Measurements from ENCODE around the gene PDE3B.
"Not testable (repeated sequence)": the region's sequence is repeated elsewhere in the genome, so short reads cannot be mapped to it uniquely, and the experiment has no call there.

PDE3B gene

GRCh38 chr11:14626650-14627049, 17.0 kb upstream of the PDE3B start:
- Histone ChIP-seq H3K36me3 (ENCODE audit: insufficient read depth, insufficient read length, low read length) (no peaks in the 10 kb centered on the region), H3K9me3 (ENCODE audit: insufficient read depth, low read length) (no peaks in the 10 kb centered on the region), H3K4me3 (ENCODE audit: insufficient read length, low read depth) (no peak overlapping the region), H3K27me3 (ENCODE audit: insufficient read depth, insufficient read length) (no peaks in the 10 kb centered on the region), H3K4me1 (ENCODE audit: insufficient read depth, insufficient read length) (no peaks in the 10 kb centered on the region), H3K9ac (ENCODE audit: insufficient read length, low read depth) (no peak overlapping the region)
- TF ChIP-seq YY1 (IDR thresholded peaks at IDR 0.05; ENCODE audit: insufficient read depth, insufficient read length) (no peak), SUZ12 (IDR thresholded peaks at IDR 0.05; ENCODE audit: extremely low read depth, insufficient read depth, insufficient read length) (no peak), ZNF274 (IDR thresholded peaks at IDR 0.05; ENCODE audit: low read depth, low read length) (no peak)
- DNase-seq (ENCODE audit: low read depth, low spot score) = no peak

- H3K4me1 ChIP-seq (ENCODE audit: insufficient read depth, insufficient read length); DNase-seq (ENCODE audit: low read depth, low spot score): not testable (repeated sequence)
Measured at GRCh38 chr11:14633506-14634224, 9.9 kb upstream of the PDE3B start.

GRCh38 chr11:14634813-14635212, 8.8 kb upstream of the PDE3B start:
- no peak overlapping the region for H3K4me3 ChIP-seq (ENCODE audit: insufficient read length, low read depth)
- no peaks in the 10 kb centered on the region for H3K27me3 ChIP-seq (ENCODE audit: insufficient read depth, insufficient read length)
- no peaks in the 10 kb centered on the region for H3K36me3 ChIP-seq (ENCODE audit: insufficient read depth, insufficient read length, low read length)
- no peak for DNase-seq (ENCODE audit: low read depth, low spot score)
- peaks cover 11% of the 10 kb centered on the region; the same call in 1 of the 2 replicates for H3K9me3 ChIP-seq (ENCODE audit: insufficient read depth, low read length)
- H3K4me1 ChIP-seq (ENCODE audit: insufficient read depth, insufficient read length) = no peaks in the 10 kb centered on the region
- no peak overlapping the region for H3K9ac ChIP-seq (ENCODE audit: insufficient read length, low read depth)
- TF ChIP-seq YY1 (IDR thresholded peaks at IDR 0.05; ENCODE audit: insufficient read depth, insufficient read length) (no peak), SUZ12 (IDR thresholded peaks at IDR 0.05; ENCODE audit: extremely low read depth, insufficient read depth, insufficient read length) (no peak), ZNF274 (IDR thresholded peaks at IDR 0.05; ENCODE audit: low read depth, low read length) (no peak)

More at GRCh38 chr11:14633506-14634224, 9.9 kb upstream of the PDE3B start:
- H3K4me3 ChIP-seq (ENCODE audit: insufficient read length, low read depth); H3K27me3 ChIP-seq (ENCODE audit: insufficient read depth, insufficient read length); H3K36me3 ChIP-seq (ENCODE audit: insufficient read depth, insufficient read length, low read length); H3K9ac ChIP-seq (ENCODE audit: insufficient read length, low read depth): not testable (repeated sequence)
- peaks cover 11% of the 10 kb centered on the region; the same call in 1 of the 2 replicates for H3K9me3 ChIP-seq (ENCODE audit: insufficient read depth, low read length)

GRCh38 chr11:14635546-14635945, 8.1 kb upstream of the PDE3B start:
- no peaks in the 10 kb centered on the region for H3K4me1 ChIP-seq (ENCODE audit: insufficient read depth, insufficient read length)
- H3K9ac ChIP-seq (ENCODE audit: insufficient read length, low read depth) = no peak overlapping the region
- no peaks in the 10 kb centered on the region for H3K36me3 ChIP-seq (ENCODE audit: insufficient read depth, insufficient read length, low read length)
- no peak overlapping the region for H3K4me3 ChIP-seq (ENCODE audit: insufficient read length, low read depth)
- DNase-seq (ENCODE audit: low read depth, low spot score) = no peak
- peaks cover 11% of the 10 kb centered on the region; the same call in 1 of the 2 replicates for H3K9me3 ChIP-seq (ENCODE audit: insufficient read depth, low read length)
- TF ChIP-seq YY1 (IDR thresholded peaks at IDR 0.05; ENCODE audit: insufficient read depth, insufficient read length) (no peak), ZNF274 (IDR thresholded peaks at IDR 0.05; ENCODE audit: low read depth, low read length) (no peak), SUZ12 (IDR thresholded peaks at IDR 0.05; ENCODE audit: extremely low read depth, insufficient read depth, insufficient read length) (no peak)
- no peaks in the 10 kb centered on the region for H3K27me3 ChIP-seq (ENCODE audit: insufficient read depth, insufficient read length)

GRCh38 chr11:14636119-14636518, 7.5 kb upstream of the PDE3B start:
- TF ChIP-seq YY1 (IDR thresholded peaks at IDR 0.05; ENCODE audit: insufficient read depth, insufficient read length) (no peak), ZNF274 (IDR thresholded peaks at IDR 0.05; ENCODE audit: low read depth, low read length) (no peak), SUZ12 (IDR thresholded peaks at IDR 0.05; ENCODE audit: extremely low read depth, insufficient read depth, insufficient read length) (no peak)
- no peaks in the 10 kb centered on the region for H3K27me3 ChIP-seq (ENCODE audit: insufficient read depth, insufficient read length)
- DNase-seq (ENCODE audit: low read depth, low spot score) = no peak
- peaks cover 11% of the 10 kb centered on the region; the same call in 1 of the 2 replicates for H3K9me3 ChIP-seq (ENCODE audit: insufficient read depth, low read length)
- H3K9ac ChIP-seq (ENCODE audit: insufficient read length, low read depth) = no peak overlapping the region
- H3K4me3 ChIP-seq (ENCODE audit: insufficient read length, low read depth) = no peak overlapping the region
- H3K36me3 ChIP-seq (ENCODE audit: insufficient read depth, insufficient read length, low read length) = no peaks in the 10 kb centered on the region
- H3K4me1 ChIP-seq (ENCODE audit: insufficient read depth, insufficient read length) = no peaks in the 10 kb centered on the region

- Histone ChIP-seq H3K4me1 (ENCODE audit: insufficient read depth, insufficient read length) (peaks cover 4% of the 10 kb centered on the region), H3K27me3 (ENCODE audit: insufficient read depth, insufficient read length) (no peaks in the 10 kb centered on the region), H3K36me3 (ENCODE audit: insufficient read depth, insufficient read length, low read length) (no peaks in the 10 kb centered on the region), H3K4me3 (ENCODE audit: insufficient read length, low read depth) (no peak overlapping the region), H3K9me3 (ENCODE audit: insufficient read depth, low read length) (peaks cover 11% of the 10 kb centered on the region; the same call in 1 of the 2 replicates), H3K9ac (ENCODE audit: insufficient read length, low read depth) (no peak overlapping the region)
- no peak for DNase-seq (ENCODE audit: low read depth, low spot score)
- TF ChIP-seq ZNF274 (IDR thresholded peaks at IDR 0.05; ENCODE audit: low read depth, low read length) (no peak), YY1 (IDR thresholded peaks at IDR 0.05; ENCODE audit: insufficient read depth, insufficient read length) (no peak), SUZ12 (IDR thresholded peaks at IDR 0.05; ENCODE audit: extremely low read depth, insufficient read depth, insufficient read length) (no peak)
Measured at GRCh38 chr11:14637868-14638409, 5.7 kb upstream of the PDE3B start.

GRCh38 chr11:14638561-14638960, 5.0 kb upstream of the PDE3B start:
- Histone ChIP-seq H3K4me1 (ENCODE audit: insufficient read depth, insufficient read length) (peaks cover 4% of the 10 kb centered on the region), H3K36me3 (ENCODE audit: insufficient read depth, insufficient read length, low read length) (no peaks in the 10 kb centered on the region), H3K9ac (ENCODE audit: insufficient read length, low read depth) (no peak overlapping the region), H3K27me3 (ENCODE audit: insufficient read depth, insufficient read length) (no peaks in the 10 kb centered on the region), H3K4me3 (ENCODE audit: insufficient read length, low read depth) (no peak overlapping the region), H3K9me3 (ENCODE audit: insufficient read depth, low read length) (peaks cover 11% of the 10 kb centered on the region; the same call in 1 of the 2 replicates)
- no peak for DNase-seq (ENCODE audit: low read depth, low spot score)
- TF ChIP-seq YY1 (IDR thresholded peaks at IDR 0.05; ENCODE audit: insufficient read depth, insufficient read length) = no peak
- no peak for TF ChIP-seq ZNF274 (IDR thresholded peaks at IDR 0.05; ENCODE audit: low read depth, low read length)
- no peak for TF ChIP-seq SUZ12 (IDR thresholded peaks at IDR 0.05; ENCODE audit: extremely low read depth, insufficient read depth, insufficient read length)
